EL (cell line): ENCODE results near the gene MRPS34.
A peak's percentile ranks its signal among the peaks of the same experiment; 100 is the strongest.

ENCODE experiments used
- DNase-seq: peaks from one replicate; pipeline ENCODE4 v3.0.0-alpha.2; 2016

Gene MRPS34

GRCh38 chr16:1768767-1769401 is 4.0 kb downstream of the MRPS34 start:
- no peak for DNase-seq

DNA sequence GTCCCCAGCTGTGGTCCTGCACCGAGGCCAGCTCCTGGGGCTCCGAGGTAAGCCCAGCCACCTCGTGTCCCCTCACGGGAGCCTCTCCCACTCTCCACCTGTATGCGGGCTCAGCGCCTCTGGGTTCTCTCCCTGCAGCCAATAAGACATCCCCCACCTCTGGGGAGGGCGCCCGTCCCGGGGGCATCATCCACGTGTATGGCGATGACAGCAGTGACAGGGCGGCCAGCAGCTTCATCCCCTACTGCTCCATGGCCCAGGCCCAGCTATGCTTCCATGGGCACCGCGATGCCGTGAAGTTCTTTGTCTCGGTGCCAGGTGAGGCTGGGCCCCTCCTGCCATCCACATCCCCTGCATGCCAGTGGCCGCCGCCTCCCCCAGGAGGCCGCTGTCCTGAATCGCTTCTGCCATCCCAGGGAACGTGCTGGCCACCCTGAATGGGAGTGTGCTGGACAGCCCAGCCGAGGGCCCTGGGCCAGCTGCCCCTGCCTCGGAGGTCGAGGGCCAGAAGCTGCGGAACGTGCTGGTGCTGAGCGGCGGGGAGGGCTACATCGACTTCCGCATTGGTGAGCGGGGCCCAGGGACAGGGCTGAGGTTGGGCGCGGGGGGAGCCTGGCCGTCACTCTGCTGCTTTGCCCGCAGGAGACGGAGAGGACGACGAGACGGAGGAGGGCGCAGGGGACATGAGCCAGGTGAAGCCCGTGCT is 4.7 kb downstream of the MRPS34 start:
- DNase-seq: no peak

DNA sequence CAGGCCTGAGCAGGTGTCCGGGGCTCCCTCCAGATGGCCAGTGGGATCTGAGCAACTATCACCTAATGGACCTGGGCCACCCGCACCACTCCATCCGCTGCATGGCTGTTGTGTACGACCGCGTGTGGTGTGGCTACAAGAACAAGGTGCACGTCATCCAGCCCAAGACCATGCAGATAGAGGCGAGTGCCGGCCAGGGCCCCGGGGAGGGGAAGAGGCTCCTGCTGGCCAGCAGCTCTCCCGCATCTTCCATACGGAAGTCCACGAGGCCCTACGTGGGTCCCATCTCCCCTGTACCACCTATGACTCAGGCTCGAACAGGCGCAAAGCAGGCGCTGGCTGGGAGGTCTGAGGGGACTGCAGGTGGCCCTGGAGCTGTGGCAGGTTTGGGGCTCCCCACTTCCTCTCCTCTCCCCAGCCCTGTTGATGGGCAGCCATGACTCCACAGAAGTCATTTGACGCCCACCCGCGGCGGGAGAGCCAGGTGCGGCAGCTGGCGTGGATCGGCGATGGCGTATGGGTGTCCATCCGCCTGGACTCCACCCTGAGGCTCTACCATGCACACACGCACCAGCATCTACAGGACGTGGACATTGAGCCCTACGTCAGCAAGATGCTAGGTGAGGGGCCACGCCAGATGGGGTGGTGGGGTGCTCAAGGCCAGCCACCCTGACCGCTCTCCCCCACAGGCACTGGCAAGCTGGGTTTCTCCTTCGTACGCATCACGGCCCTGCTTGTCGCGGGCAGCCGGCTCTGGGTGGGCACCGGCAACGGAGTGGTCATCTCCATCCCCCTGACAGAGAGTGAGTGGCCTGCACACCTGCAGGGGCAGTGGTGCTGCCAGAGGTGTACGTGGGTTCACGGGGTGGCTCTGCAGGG is 5.6 kb downstream of the MRPS34 start:
- DNase-seq: no peak

- no peak for DNase-seq
Measured at GRCh38 chr16:1766701-1767100, 6.2 kb downstream of the MRPS34 start.

- no peak for DNase-seq
Measured at GRCh38 chr16:1766231-1766630, 6.7 kb downstream of the MRPS34 start.

DNA sequence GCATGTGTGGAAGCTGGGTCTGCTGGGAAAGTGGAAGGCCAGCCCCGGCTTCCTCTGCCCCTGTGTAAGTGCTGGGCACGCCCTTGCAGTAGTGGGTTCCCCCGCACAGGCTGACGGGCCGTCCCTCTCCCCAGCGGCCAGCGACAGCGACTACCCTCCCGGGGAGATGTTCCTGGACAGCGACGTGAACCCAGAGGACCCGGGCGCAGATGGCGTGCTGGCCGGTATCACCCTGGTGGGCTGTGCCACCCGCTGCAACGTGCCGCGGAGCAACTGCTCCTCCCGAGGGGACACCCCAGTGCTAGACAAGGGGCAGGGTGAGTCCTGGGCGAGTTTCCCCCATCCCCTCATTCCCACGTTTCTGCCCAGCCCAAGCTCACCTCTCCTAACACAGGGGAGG is 7.1 kb downstream of the MRPS34 start:
- no peak for DNase-seq

GRCh38 chr16:1764971-1765370 is 8.0 kb downstream of the MRPS34 start:
- no peak for DNase-seq

DNA sequence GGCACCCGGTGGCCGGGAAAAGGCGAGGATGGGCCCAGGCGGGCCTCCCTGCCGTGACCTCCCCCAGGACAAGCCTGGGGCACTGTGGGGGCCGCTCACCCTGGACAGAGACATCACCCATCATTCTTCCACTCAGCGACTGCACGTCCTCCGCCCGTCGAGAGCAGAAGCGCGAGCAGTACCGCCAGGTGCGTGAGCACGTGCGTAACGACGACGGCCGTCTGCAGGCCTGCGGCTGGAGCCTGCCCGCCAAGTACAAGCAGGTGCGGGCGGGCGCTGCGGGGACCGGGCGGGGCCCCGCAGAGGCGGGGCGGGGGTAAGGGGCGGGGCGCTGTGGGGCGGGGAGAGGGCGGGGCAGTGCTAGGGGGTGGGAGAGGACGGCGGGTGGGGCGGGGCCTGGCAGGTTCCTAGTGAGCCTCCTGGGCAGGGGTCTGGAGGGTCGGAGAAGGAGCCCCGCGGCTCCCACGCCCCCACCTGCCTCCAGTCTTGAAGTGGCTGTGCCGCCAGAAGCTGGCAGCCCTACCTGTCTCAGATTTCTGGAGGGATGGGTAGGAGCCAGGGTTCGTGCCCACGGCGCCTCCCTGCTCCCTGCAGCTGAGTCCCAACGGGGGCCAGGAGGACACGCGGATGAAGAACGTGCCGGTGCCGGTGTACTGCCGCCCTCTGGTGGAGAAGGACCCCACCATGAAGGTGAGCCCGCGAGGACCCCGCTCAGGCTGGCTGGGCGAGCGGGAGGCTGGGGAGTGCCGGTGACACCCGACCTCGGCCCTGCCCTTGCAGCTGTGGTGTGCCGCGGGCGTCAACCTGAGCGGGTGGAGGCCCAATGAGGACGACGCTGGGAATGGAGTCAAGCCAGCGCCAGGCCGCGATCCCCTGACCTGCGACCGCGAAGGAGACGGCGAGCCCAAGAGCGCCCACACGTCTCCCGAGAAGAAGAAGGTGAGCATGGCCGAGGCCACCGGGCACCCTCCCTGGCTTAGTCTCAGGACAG is 9.1 kb downstream of the MRPS34 start:
- peak; percentile 16 for DNase-seq

DNA sequence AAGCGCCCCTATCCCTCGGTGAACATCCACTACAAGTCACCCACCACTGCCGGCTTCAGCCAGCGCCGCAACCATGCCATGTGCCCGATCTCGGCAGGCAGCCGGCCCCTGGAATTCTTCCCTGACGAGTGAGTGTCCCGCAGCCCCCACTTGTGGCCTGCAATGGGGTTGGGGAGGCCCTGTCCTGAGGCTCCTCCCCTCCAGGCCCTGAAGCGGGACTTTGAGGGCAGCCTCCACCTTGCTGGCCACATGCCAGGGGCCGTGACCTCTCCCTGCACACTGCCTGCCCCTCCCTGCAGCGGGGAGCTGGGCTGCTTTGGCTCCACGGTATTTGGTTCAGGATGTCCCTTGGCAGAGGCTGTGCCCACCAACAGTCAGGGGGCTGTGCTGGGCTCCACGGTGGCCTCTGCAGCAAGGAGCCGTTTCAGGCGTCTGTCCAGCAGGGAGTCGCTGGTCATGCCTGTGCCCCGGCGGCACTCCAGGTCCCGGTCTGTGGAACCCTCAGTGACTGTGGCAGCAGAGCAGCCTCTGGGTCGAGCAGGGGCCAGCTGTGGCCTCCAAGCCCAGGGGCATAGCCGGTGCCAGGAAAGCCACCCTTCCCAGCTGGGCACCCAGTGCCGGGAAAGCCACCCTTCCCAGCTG is 9.9 kb downstream of the MRPS34 start:
- DNase-seq: no peak

GRCh38 chr16:1762196-1762878 is 10.6 kb downstream of the MRPS34 start:
- no peak for DNase-seq

DNA sequence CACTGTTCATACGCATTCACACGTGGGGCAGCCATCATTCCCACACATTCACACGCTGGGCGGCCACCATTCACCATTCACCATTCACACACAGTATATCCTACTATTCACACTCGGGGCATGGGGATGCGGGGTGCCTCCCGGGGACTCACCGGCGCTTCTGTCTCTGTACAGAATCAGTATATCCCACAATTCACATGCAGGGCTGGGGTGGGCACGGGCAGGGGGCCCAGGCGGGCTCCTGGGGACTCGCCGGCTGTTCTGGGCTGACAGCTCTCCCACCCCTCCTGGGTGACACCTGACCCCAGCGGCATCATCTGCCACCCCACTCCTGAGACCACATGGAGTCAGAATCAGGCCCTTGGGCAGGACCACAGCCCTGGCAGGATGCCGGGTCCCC is 11.2 kb downstream of the MRPS34 start:
- no peak for DNase-seq

GRCh38 chr16:1760911-1761310 is 12.0 kb downstream of the MRPS34 start:
- no peak for DNase-seq

- DNase-seq: no peak
Measured at GRCh38 chr16:1759511-1759910, 13.4 kb downstream of the MRPS34 start.

GRCh38 chr16:1758923-1759322 is 14.0 kb downstream of the MRPS34 start:
- DNase-seq: no peak

DNA sequence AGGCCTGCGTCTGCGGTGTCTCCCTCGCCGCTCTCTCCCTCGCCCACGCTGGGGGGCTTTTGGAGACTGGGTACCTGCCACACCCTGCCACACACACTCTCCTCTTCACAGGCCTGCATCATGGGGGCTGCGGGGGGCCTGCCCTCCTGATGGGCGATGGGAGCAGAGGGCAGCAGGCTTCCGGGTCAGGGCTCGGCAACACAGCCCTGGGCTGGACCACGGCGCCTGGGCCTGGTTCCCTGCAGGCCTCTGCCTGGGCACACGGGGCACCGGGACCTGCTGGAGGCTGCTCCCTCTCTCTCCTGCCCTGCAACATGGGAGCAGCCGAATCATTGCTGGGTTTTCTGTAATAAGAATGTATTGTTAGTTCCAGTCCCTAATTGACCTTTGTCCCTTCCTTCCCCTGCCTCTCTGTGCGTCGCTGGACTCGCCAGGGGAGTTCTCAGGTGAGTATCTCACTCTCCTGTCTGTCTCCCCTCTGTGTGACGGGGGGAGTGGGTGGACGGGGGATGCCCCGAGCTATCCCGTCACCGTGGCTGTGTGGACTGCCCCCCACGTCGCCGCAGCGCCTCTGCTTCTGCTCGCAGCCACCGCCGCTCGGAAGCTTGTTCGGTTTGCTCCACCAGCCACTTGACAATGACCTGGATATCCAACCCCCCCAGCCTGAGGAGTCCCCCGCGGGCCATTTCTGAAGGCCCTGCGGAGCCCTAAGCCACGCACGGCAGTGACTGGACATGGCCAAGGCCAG is 15.0 kb downstream of the MRPS34 start:
- DNase-seq: no peak

DNA sequence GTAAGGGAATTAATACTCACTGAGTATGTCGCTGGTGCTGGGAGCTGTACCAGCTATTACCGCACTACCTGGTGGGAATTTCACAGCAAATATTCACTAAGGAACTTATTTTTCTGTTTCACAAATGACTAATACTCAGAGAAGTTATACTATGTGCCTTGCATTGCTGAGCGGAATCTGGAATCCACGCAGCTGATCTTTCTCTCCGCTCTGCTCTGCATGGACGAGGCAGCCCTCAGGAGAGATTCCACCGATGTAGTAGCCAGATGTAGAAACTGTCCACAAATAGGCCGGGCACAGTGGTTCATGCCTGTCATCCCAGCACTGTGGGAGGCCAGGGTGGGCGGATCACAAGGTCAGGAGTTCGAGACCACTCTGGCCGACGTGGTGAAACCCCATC is 18.7 kb downstream of the MRPS34 start:
- no peak for DNase-seq

GRCh38 chr16:1752853-1753252 is 20.1 kb downstream of the MRPS34 start:
- DNase-seq: no peak

GRCh38 chr16:1751946-1752345 is 21.0 kb downstream of the MRPS34 start:
- no peak for DNase-seq

DNA sequence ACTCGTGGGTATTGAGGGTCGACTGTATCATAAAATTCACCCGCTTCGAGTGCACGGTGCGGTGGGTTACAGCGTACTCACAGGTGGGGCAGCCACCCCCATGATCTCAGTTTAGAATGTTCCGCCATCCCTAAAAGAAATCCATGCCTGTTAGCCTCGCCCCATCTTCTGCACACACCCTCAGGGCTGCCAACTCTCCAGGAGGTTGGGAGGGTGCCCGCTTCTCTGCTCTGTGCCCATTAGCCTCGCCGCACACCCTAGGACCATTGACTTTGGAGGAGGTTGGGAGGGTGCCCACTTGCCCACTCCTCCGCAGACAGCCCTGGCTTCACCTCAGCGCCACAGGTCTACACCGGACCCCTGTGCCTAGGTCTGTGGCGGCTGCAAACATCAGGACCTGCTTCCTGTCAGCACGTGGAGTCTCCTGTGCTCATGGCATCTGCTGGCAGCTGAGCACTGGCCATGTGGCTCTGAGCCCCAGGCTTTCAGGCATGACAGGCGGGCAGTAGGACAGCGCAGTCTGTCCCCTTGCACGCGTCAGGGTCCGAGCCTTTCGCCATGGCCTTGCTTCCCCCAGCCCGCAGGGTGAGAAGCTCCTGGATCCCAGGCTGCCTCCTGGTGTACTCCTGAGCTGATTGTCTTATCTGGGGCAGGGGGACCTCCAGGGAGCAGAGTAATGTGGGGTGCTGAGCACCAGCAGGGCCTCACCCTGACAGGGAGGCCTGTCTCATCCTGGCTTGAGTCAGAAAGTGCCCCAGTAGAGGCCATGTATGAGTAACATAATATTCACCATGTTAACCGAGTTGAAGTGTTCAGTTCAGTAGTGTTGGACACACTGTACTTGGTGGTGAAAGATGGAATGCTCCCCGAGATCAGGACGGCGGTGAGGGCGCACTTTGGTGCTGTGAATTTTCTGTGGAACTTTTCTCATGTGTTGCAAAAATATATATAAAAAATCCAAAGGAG is 23.5 kb downstream of the MRPS34 start:
- peak; percentile 21 for DNase-seq
